ENCODE results near the gene SULT4A1. TPM values are rescaled to one million over a fixed set of nuclear protein-coding genes. Genes with fewer than 3 reads are reported as not detected.

Gene SULT4A1
- total RNA-seq, 1 experiment from 2014 or later, result 8.4 TPM

DNA sequence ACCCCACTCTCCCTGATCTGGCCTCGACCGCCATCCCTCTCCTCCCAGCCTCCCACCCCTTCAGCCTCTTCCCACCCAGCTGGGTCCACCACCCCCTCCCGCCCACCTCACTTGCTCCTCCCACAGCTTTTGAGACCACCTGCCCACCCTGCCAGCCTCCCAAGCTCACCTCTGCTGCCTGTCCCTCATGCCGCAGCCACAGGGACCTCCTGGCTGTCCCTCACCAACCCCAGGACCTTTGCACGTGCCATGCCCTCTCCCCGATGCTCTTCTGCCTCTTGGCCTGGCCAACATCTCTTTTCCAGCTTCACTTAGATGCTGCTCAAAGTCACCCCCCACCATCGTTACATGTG, 23.0 kb upstream of the SULT4A1 start:
- ATAC-seq (no peak), DNase-seq (ENCODE audit: low read depth, low spot score) (no peak)
- no TSS peak for BruUV-seq (replicated peaks)
- intact Hi-C loops (cut with micrococcal nuclease), result loop anchor here (10.0 kb wide), 2 partner anchors 200 to 740 kb away; no protein-coding TSS in a partner anchor
- Histone ChIP-seq H3K79me2 (ENCODE audit: insufficient read depth, low read length) (no peaks in the 10 kb centered on the region), H3K27me3 (ENCODE audit: insufficient read depth, low read length) (no peaks in the 10 kb centered on the region), H3K4me2 (ENCODE audit: low read length) (no peak overlapping the region), H3K4me1 (ENCODE audit: control insufficient read depth in 1 of 2, insufficient read depth in 2 of 2, low read length in 2 of 2) (peaks cover 0 to 7% of the 10 kb centered on the region in 2 experiments; a peak in 1 of 4 replicates), H3K9ac (ENCODE audit: low read length) (no peak overlapping the region), H3K4me3 (replicated peaks in 1 of 2; ENCODE audit: low read depth in 1 of 2, low read length in 2 of 2) (no peak overlapping the region), H2AFZ (ENCODE audit: low read depth, low read length, poor library complexity, severe bottlenecking) (no peak overlapping the region), H3K27ac (ENCODE audit: low read depth, low read length) (no peak overlapping the region), H4K20me1 (ENCODE audit: insufficient read depth) (no peaks in the 10 kb centered on the region), H3K36me3 (ENCODE audit: control insufficient read depth in 1 of 2, insufficient read depth in 2 of 2, low read length in 2 of 2) (no peaks in the 10 kb centered on the region), H3K9me2 (ENCODE audit: insufficient read depth) (no peaks in the 10 kb centered on the region), H3K9me3 (ENCODE audit: control insufficient read depth in 1 of 2, insufficient read depth in 1 of 2, low read depth in 1 of 2, low read length in 2 of 2) (no peaks in the 10 kb centered on the region)
- ChIA-PET POLR2A (interaction anchor here (0.8 to 1.3 kb wide), 2 partner anchors 14 to 39 kb away, joined by 4 to 6 read pairs; partner anchors contain the start of gene PNPLA3), CTCF (interaction anchor here (0.7 to 2.9 kb wide), 16 partner anchors 9 to 1060 kb away, joined by 3 to 30 read pairs (median 4); partner anchors contain the start of genes EFCAB6, PNPLA3 and SAMM50), RAD21 (ENCODE audit: low non-redundant PET in 1 of 2, low total read pairs in 2 of 2, uncharacterized antibody in 2 of 2, unreplicated experiment in 2 of 2) (interaction anchor here (0.6 to 1.4 kb wide), 3 partner anchors 61 to 478 kb away, joined by 3 to 5 read pairs (median 4); no protein-coding TSS in a partner anchor)
- no peak for TF ChIP-seq POLR2AphosphoS5 (IDR thresholded peaks at IDR 0.05; ENCODE audit: low read depth, low read length)
- TF ChIP-seq JUND (IDR thresholded peaks at IDR 0.05), result no peak
- TF ChIP-seq CEBPB (IDR thresholded peaks at IDR 0.05; ENCODE audit: low read depth), result no peak
- TF ChIP-seq, protein P1, sequence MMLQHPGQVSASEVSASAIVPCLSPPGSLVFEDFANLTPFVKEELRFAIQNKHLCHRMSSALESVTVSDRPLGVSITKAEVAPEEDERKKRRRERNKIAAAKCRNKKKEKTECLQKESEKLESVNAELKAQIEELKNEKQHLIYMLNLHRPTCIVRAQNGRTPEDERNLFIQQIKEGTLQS (IDR thresholded peaks at IDR 0.05), result no peak
- no peak for TF ChIP-seq SP1 (IDR thresholded peaks at IDR 0.05; ENCODE audit: low read depth)
- no peak for TF ChIP-seq CBX3 (IDR thresholded peaks at IDR 0.05; ENCODE audit: low read depth)
- TF ChIP-seq EGR1 (IDR thresholded peaks at IDR 0.05; ENCODE audit: low read depth), result no peak
- TF ChIP-seq ZNF274 (IDR thresholded peaks at IDR 0.05; ENCODE audit: low read depth, low read length), result no peak
- no peak for TF ChIP-seq ZFX (IDR thresholded peaks at IDR 0.05)
- no peak for TF ChIP-seq SIN3A (IDR thresholded peaks at IDR 0.05; ENCODE audit: low read depth)
- TF ChIP-seq, protein P2, sequence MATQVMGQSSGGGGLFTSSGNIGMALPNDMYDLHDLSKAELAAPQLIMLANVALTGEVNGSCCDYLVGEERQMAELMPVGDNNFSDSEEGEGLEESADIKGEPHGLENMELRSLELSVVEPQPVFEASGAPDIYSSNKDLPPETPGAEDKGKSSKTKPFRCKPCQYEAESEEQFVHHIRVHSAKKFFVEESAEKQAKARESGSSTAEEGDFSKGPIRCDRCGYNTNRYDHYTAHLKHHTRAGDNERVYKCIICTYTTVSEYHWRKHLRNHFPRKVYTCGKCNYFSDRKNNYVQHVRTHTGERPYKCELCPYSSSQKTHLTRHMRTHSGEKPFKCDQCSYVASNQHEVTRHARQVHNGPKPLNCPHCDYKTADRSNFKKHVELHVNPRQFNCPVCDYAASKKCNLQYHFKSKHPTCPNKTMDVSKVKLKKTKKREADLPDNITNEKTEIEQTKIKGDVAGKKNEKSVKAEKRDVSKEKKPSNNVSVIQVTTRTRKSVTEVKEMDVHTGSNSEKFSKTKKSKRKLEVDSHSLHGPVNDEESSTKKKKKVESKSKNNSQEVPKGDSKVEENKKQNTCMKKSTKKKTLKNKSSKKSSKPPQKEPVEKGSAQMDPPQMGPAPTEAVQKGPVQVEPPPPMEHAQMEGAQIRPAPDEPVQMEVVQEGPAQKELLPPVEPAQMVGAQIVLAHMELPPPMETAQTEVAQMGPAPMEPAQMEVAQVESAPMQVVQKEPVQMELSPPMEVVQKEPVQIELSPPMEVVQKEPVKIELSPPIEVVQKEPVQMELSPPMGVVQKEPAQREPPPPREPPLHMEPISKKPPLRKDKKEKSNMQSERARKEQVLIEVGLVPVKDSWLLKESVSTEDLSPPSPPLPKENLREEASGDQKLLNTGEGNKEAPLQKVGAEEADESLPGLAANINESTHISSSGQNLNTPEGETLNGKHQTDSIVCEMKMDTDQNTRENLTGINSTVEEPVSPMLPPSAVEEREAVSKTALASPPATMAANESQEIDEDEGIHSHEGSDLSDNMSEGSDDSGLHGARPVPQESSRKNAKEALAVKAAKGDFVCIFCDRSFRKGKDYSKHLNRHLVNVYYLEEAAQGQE (IDR thresholded peaks at IDR 0.05; ENCODE audit: low read depth), result no peak
- TF ChIP-seq, protein P3, sequence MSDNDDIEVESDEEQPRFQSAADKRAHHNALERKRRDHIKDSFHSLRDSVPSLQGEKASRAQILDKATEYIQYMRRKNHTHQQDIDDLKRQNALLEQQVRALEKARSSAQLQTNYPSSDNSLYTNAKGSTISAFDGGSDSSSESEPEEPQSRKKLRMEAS (IDR thresholded peaks at IDR 0.05), result no peak
- TF ChIP-seq YY1 (IDR thresholded peaks at IDR 0.05; ENCODE audit: extremely low read depth, insufficient replicate concordance, low read depth, low read length), result no peak
- no peak for TF ChIP-seq RAD21 (IDR thresholded peaks at IDR 0.05; ENCODE audit: low read depth)
- TF ChIP-seq FOSL1 (IDR thresholded peaks at IDR 0.05; ENCODE audit: low read depth), result no peak

All from HCT116 (cell line).